Measurements from ENCODE around the gene ASL. TPM values are rescaled to one million over a fixed set of nuclear protein-coding genes. Genes with fewer than 3 reads are reported as not detected.
A peak's percentile ranks its signal among the peaks of the same experiment; 100 is the strongest.

ASL gene
- polyA plus RNA-seq, 3 donors, result 29.7 to 51.6 (median 35.9) TPM

GRCh38 chr7:66082083-66082482 is 6.5 kb downstream of the ASL start:
- no peaks in the 10 kb centered on the region for H3K27me3 ChIP-seq (ENCODE audit: control insufficient read depth in 2 of 2, insufficient read depth in 2 of 2, low read length in 2 of 2)
- no peak overlapping the region for H2AFZ ChIP-seq (ENCODE audit: insufficient read depth, low read depth, low read length, poor library complexity, severe bottlenecking)
- H3K36me3 Mint-ChIP-seq, result peaks cover 38 to 62% of the 10 kb centered on the region in 2 donors
- DNase-seq, result no peak
- no peak overlapping the region for H3K4me3 Mint-ChIP-seq
- no peak overlapping the region for H3K4me2 ChIP-seq (replicated peaks; ENCODE audit: extremely low read depth, low read length, poor library complexity, severe bottlenecking)
- peaks cover under 1 to 2% of the 10 kb centered on the region in 2 donors for H3K4me1 ChIP-seq (ENCODE audit: control insufficient read depth in 1 of 2, insufficient read depth in 2 of 2, low read length in 2 of 2)
- H3K27ac Mint-ChIP-seq, result peak overlapping the region in 1 of 7 donors; percentile 1
- H3K79me2 ChIP-seq (ENCODE audit: insufficient read depth, low read length), result peaks cover 17% of the 10 kb centered on the region
- no peak for TF ChIP-seq CTCF (IDR thresholded peaks at IDR 0.05)
- peaks cover 3% of the 10 kb centered on the region for H4K20me1 ChIP-seq (ENCODE audit: insufficient read depth, low read length)
- WGBS (ENCODE audit: insufficient coverage), result 92% methylated on average over 4 of the region's 6 CpGs
- no peak overlapping the region for H3K27ac ChIP-seq (ENCODE audit: low read depth in 1 of 2, low read length in 2 of 2)
- peaks cover 22 to 65% of the 10 kb centered on the region in 2 donors for H3K36me3 ChIP-seq (replicated peaks in 1 of 2; ENCODE audit: control insufficient read depth in 1 of 2, insufficient read depth in 2 of 2, low read length in 2 of 2)
- no peak overlapping the region for H3K4me3 ChIP-seq (replicated peaks in 1 of 3; ENCODE audit: low read depth in 2 of 3, low read length in 3 of 3)
- H3K9me3 Mint-ChIP-seq, result no peaks in the 10 kb centered on the region
- intact Hi-C loops (cut with micrococcal nuclease), result no loop called here
- peaks cover 0 to 2% (median 0%) of the 10 kb centered on the region in 3 donors for H3K27me3 Mint-ChIP-seq (ENCODE audit: low read depth in 3 of 3)
- peaks cover 4% of the 10 kb centered on the region for H3K4me1 Mint-ChIP-seq
- H3K9me3 ChIP-seq (replicated peaks in 1 of 2; ENCODE audit: control insufficient read depth in 1 of 2, insufficient read depth in 1 of 2, low read length in 2 of 2), result no peaks in the 10 kb centered on the region
- no peak overlapping the region for H3K9ac ChIP-seq (ENCODE audit: insufficient read depth, low read length, poor library complexity, severe bottlenecking)

GRCh38 chr7:66082886-66083415 is 7.3 kb downstream of the ASL start:
- H3K4me3 Mint-ChIP-seq, result no peak overlapping the region
- TF ChIP-seq CTCF (IDR thresholded peaks at IDR 0.05), result no peak
- Histone ChIP-seq H3K4me1 (ENCODE audit: control insufficient read depth in 1 of 2, insufficient read depth in 2 of 2, low read length in 2 of 2) (no peaks in the 10 kb centered on the region), H3K9me3 (replicated peaks in 1 of 2; ENCODE audit: control insufficient read depth in 1 of 2, insufficient read depth in 1 of 2, low read length in 2 of 2) (no peaks in the 10 kb centered on the region), H3K79me2 (ENCODE audit: insufficient read depth, low read length) (peaks cover 11% of the 10 kb centered on the region), H2AFZ (ENCODE audit: insufficient read depth, low read depth, low read length, poor library complexity, severe bottlenecking) (no peak overlapping the region), H3K27ac (ENCODE audit: low read depth in 1 of 2, low read length in 2 of 2) (no peak overlapping the region), H4K20me1 (ENCODE audit: insufficient read depth, low read length) (peaks cover 3% of the 10 kb centered on the region), H3K4me3 (replicated peaks in 1 of 3; ENCODE audit: low read depth in 2 of 3, low read length in 3 of 3) (no peak overlapping the region), H3K9ac (ENCODE audit: insufficient read depth, low read length, poor library complexity, severe bottlenecking) (no peak overlapping the region), H3K27me3 (ENCODE audit: control insufficient read depth in 2 of 2, insufficient read depth in 2 of 2, low read length in 2 of 2) (no peaks in the 10 kb centered on the region), H3K4me2 (replicated peaks; ENCODE audit: extremely low read depth, low read length, poor library complexity, severe bottlenecking) (no peak overlapping the region), H3K36me3 (replicated peaks in 1 of 2; ENCODE audit: control insufficient read depth in 1 of 2, insufficient read depth in 2 of 2, low read length in 2 of 2) (peaks cover 28 to 71% of the 10 kb centered on the region in 2 donors)
- H3K27me3 Mint-ChIP-seq (ENCODE audit: low read depth in 3 of 3), result peaks cover 0 to 2% (median 0%) of the 10 kb centered on the region in 3 donors
- 97% methylated on average over 15 of the region's 16 CpGs for WGBS (ENCODE audit: insufficient coverage)
- H3K27ac Mint-ChIP-seq, result peak overlapping the region in 2 of 7 donors; percentile 43 to 50
- intact Hi-C loops (cut with micrococcal nuclease), result no loop called here
- no peaks in the 10 kb centered on the region for H3K9me3 Mint-ChIP-seq
- DNase-seq, result no peak
- no peaks in the 10 kb centered on the region for H3K4me1 Mint-ChIP-seq
- H3K36me3 Mint-ChIP-seq, result peaks cover 36 to 67% of the 10 kb centered on the region in 2 donors
